H1 (cell line): ENCODE results near the gene LIMK2.

Experiments
- FOSL1 ChIP-seq: IDR thresholded peaks from 2 replicates; pipeline ENCODE4 v1.6.1; 2011; ENCODE audit warnings: mild to moderate bottlenecking, low read depth, low read length, moderate library complexity; ENCODE audit not compliant: insufficient read depth
- PHF8 ChIP-seq: fragments of 200-600 bp; sonication (generic); conservative IDR thresholded peaks from 2 replicates; pipeline ENCODE4 v1.7.1; 2012; ENCODE audit warnings: low read depth, mild to moderate bottlenecking, inconsistent platforms, low read length, moderate library complexity
- POLR2A ChIP-seq, 2 experiments: IDR thresholded peaks; 1 replicate in 1 of 2; 2 replicates in 1 of 2; pipeline ENCODE4 v1.6.1; 2011; ENCODE audit warnings: low read depth in 2 of 2, low read length in 2 of 2, mild to moderate bottlenecking in 2 of 2; ENCODE audit errors: control extremely low read depth in 1 of 2
- TCF12 ChIP-seq: IDR thresholded peaks from 2 replicates; pipeline ENCODE4 v1.6.1; 2011; ENCODE audit warnings: low read depth, mild to moderate bottlenecking, low read length
- ZNF274 ChIP-seq: IDR thresholded peaks from 2 replicates; pipeline ENCODE4 v1.7.0; 2012; ENCODE audit warnings: low read length, borderline replicate concordance; ENCODE audit errors: extremely low read depth
- TF ChIP-seq, protein P1 (sequence below), 3 experiments: IDR thresholded peaks; 1 replicate in 2 of 3; 2 replicates in 1 of 3; pipeline versions ENCODE4 v1.5.1 to v1.6.1; 2011; ENCODE audit warnings: low read length in 3 of 3, mild to moderate bottlenecking in 3 of 3, inconsistent platforms in 2 of 3, low read depth in 1 of 3, moderate library complexity in 1 of 3; ENCODE audit not compliant: insufficient read depth in 1 of 3; ENCODE audit errors: control extremely low read depth in 1 of 3

DNA sequence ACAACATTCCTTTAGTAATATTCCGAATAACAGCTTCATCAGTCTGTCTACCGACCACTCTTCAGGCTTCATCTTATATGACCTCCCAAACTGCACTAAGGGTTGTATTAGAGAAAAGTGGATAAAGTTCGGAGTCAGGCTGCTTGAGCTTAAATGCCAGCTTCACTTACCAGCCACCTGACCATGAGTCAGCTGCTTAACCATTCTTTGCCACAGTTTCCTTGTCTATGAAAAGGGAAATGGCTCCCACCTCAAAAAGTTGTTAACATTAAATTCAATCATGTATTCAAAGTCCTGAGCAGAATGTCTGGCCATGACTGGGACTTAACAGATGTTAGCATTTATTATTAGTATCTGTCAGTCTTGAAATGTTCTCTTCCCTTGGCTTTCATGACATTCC, 20.9 kb downstream of the LIMK2 start:
- TF ChIP-seq FOSL1 = no peak
- no peak for TF ChIP-seq TCF12
- TF ChIP-seq ZNF274 = no peak
- TF ChIP-seq, protein P1, sequence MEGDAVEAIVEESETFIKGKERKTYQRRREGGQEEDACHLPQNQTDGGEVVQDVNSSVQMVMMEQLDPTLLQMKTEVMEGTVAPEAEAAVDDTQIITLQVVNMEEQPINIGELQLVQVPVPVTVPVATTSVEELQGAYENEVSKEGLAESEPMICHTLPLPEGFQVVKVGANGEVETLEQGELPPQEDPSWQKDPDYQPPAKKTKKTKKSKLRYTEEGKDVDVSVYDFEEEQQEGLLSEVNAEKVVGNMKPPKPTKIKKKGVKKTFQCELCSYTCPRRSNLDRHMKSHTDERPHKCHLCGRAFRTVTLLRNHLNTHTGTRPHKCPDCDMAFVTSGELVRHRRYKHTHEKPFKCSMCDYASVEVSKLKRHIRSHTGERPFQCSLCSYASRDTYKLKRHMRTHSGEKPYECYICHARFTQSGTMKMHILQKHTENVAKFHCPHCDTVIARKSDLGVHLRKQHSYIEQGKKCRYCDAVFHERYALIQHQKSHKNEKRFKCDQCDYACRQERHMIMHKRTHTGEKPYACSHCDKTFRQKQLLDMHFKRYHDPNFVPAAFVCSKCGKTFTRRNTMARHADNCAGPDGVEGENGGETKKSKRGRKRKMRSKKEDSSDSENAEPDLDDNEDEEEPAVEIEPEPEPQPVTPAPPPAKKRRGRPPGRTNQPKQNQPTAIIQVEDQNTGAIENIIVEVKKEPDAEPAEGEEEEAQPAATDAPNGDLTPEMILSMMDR (IDR thresholded peaks at IDR 0.05; ENCODE audit: control extremely low read depth in 1 of 3, insufficient read depth in 1 of 3, low read depth in 1 of 3, low read length in 3 of 3) = no peak
- no peak for TF ChIP-seq PHF8
- TF ChIP-seq POLR2A (IDR thresholded peaks at IDR 0.05; ENCODE audit: control extremely low read depth in 1 of 2, low read depth in 2 of 2, low read length in 2 of 2) = no peak
